DOHH2 (cell line): Measurements from ENCODE around the gene RGS8.

Experiments used
- H3F3A ChIP-seq: fragments of 200-600 bp; sonication (generic), shearing (Covaris generic); 2 replicates; pipeline ENCODE4 v1.6.0; 2016; ENCODE audit warnings: antibody characterized with exemption, mild to moderate bottlenecking; ENCODE audit not compliant: control insufficient read depth, insufficient read depth
- H3K27ac ChIP-seq: fragments of 200-600 bp; sonication (generic); 2 replicates; pipeline ENCODE4 v1.5.1; 2014; ENCODE audit warnings: low read depth, mild to moderate bottlenecking, low read length, moderate library complexity
- H3K27me3 ChIP-seq: fragments of 200-600 bp; sonication (generic); 2 replicates; pipeline ENCODE4 v1.6.1; 2014; ENCODE audit warnings: mild to moderate bottlenecking, low read length, mixed read lengths; ENCODE audit not compliant: control insufficient read depth
- H3K36me3 ChIP-seq: fragments of 200-600 bp; sonication (generic); 2 replicates; pipeline ENCODE4 v1.6.1; 2014; ENCODE audit warnings: mild to moderate bottlenecking, low read length, moderate library complexity, mixed read lengths; ENCODE audit not compliant: control insufficient read depth
- H3K4me1 ChIP-seq: fragments of 200-600 bp; sonication (generic); 2 replicates; pipeline ENCODE4 v1.6.1; 2014; ENCODE audit warnings: mild to moderate bottlenecking, low read length, mixed read lengths; ENCODE audit not compliant: control insufficient read depth
- H3K4me2 ChIP-seq: fragments of 200-600 bp; sonication (generic); 2 replicates; pipeline ENCODE4 v1.6.0; 2014; ENCODE audit warnings: mild to moderate bottlenecking, low read length, moderate library complexity
- H3K4me3 ChIP-seq: fragments of 200-600 bp; sonication (generic); 2 replicates; pipeline ENCODE4 v1.5.1; 2014; ENCODE audit warnings: mild to moderate bottlenecking, low read length, mixed read lengths
- H3K79me2 ChIP-seq: fragments of 200-600 bp; sonication (generic); 2 replicates; pipeline ENCODE4 v1.6.1; 2014; ENCODE audit warnings: mild to moderate bottlenecking, low read length, mixed read lengths; ENCODE audit not compliant: control insufficient read depth
- H3K9me2 ChIP-seq: fragments of 200-600 bp; sonication (generic); replicated peaks from 2 replicates; pipeline ENCODE4 v1.6.1; 2014; ENCODE audit warnings: mild to moderate bottlenecking, low read length, mixed read lengths; ENCODE audit not compliant: control insufficient read depth
- H3K9me3 ChIP-seq: fragments of 200-600 bp; sonication (generic); 2 replicates; pipeline ENCODE4 v1.6.1; 2014; ENCODE audit warnings: antibody characterized with exemption, low read length, mixed read lengths; ENCODE audit not compliant: control insufficient read depth, insufficient read depth
- H4K20me1 ChIP-seq: fragments of 200-600 bp; sonication (generic); 2 replicates; pipeline ENCODE4 v1.6.0; 2014; ENCODE audit warnings: low read depth, mild to moderate bottlenecking, antibody characterized with exemption, low read length, moderate library complexity; ENCODE audit not compliant: control insufficient read depth, insufficient read depth
- CTCF ChIP-seq: fragments of 200-600 bp; sonication (generic); IDR thresholded peaks from one replicate; pipeline ENCODE4 v1.5.1; 2014; ENCODE audit warnings: antibody characterized with exemption, mild to moderate bottlenecking, low read depth, low read length; ENCODE audit not compliant: poor library complexity, severe bottlenecking
- EZH2phosphoT487 ChIP-seq: fragments of 200-600 bp; sonication (generic); IDR thresholded peaks from 2 replicates; pipeline ENCODE4 v1.6.1; 2017; ENCODE audit warnings: borderline replicate concordance, mild to moderate bottlenecking, antibody characterized with exemption, low read length, moderate library complexity, mixed read lengths

RGS8 gene

DNA sequence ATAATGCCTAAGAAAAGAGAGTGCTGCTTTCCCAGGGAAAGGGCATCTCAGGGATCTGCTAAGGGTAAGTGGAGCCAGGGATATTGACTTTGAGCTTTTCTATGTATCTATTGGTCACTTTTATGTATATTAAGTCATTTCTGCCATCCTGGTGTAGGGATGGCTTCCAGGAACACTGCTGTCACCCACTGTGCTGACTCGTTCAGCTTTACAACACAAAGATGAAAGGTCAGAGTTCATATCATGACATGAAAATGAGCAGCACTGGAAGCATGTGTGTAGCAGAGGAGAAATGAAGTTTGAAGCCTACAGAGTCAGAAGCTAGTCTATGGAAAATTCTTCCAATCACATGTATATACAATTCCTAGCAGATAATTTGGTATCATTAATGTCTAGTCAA lies 37.1 kb upstream of the RGS8 start:
- Histone ChIP-seq H3K4me3 (no peak overlapping the region), H3K9me2 (no peaks in the 10 kb centered on the region), H3K27me3 (no peaks in the 10 kb centered on the region), H3K4me2 (no peak overlapping the region), H3K79me2 (no peaks in the 10 kb centered on the region), H3K4me1 (peaks cover 14% of the 10 kb centered on the region), H3K9me3 (no peaks in the 10 kb centered on the region), H3F3A (no peaks in the 10 kb centered on the region), H4K20me1 (no peaks in the 10 kb centered on the region), H3K36me3 (no peaks in the 10 kb centered on the region), H3K27ac (no peak overlapping the region)
- TF ChIP-seq CTCF (no peak), EZH2phosphoT487 (no peak)

- no peak overlapping the region for H3K4me2 ChIP-seq
- no peak overlapping the region for H3K27ac ChIP-seq
- TF ChIP-seq CTCF, result no peak
- no peak for TF ChIP-seq EZH2phosphoT487
- H3F3A ChIP-seq, result no peaks in the 10 kb centered on the region
- peaks cover 15% of the 10 kb centered on the region for H3K4me1 ChIP-seq
- no peaks in the 10 kb centered on the region for H3K9me3 ChIP-seq
- H3K36me3 ChIP-seq, result no peaks in the 10 kb centered on the region
- H3K4me3 ChIP-seq, result no peak overlapping the region
- H3K79me2 ChIP-seq, result no peaks in the 10 kb centered on the region
- H4K20me1 ChIP-seq, result no peaks in the 10 kb centered on the region
- no peaks in the 10 kb centered on the region for H3K9me2 ChIP-seq
- H3K27me3 ChIP-seq, result no peaks in the 10 kb centered on the region
Observed at GRCh38 chr1:182720463-182720862, 36.1 kb upstream of the RGS8 start.

GRCh38 chr1:182719553-182719952 lies 35.2 kb upstream of the RGS8 start:
- no peaks in the 10 kb centered on the region for H3K79me2 ChIP-seq
- no peaks in the 10 kb centered on the region for H3K9me3 ChIP-seq
- H4K20me1 ChIP-seq, result no peaks in the 10 kb centered on the region
- no peak overlapping the region for H3K4me2 ChIP-seq
- H3K27ac ChIP-seq, result no peak overlapping the region
- peaks cover 12% of the 10 kb centered on the region for H3K4me1 ChIP-seq
- no peaks in the 10 kb centered on the region for H3F3A ChIP-seq
- TF ChIP-seq CTCF (no peak), EZH2phosphoT487 (no peak)
- no peak overlapping the region for H3K4me3 ChIP-seq
- H3K9me2 ChIP-seq, result no peaks in the 10 kb centered on the region
- H3K27me3 ChIP-seq, result no peaks in the 10 kb centered on the region
- no peaks in the 10 kb centered on the region for H3K36me3 ChIP-seq

- no peak for TF ChIP-seq EZH2phosphoT487
- no peak for TF ChIP-seq CTCF
Observed at GRCh38 chr1:182718311-182718710, 33.9 kb upstream of the RGS8 start.

More at GRCh38 chr1:182718311-182718710, 33.9 kb upstream of the RGS8 start:
- no peak overlapping the region for H3K27ac ChIP-seq
- no peaks in the 10 kb centered on the region for H3K79me2 ChIP-seq
- no peaks in the 10 kb centered on the region for H4K20me1 ChIP-seq
- peaks cover 12% of the 10 kb centered on the region for H3K4me1 ChIP-seq
- no peak overlapping the region for H3K4me2 ChIP-seq
- H3K36me3 ChIP-seq, result no peaks in the 10 kb centered on the region
- no peaks in the 10 kb centered on the region for H3K9me3 ChIP-seq
- H3K27me3 ChIP-seq, result no peaks in the 10 kb centered on the region
- H3K9me2 ChIP-seq, result no peaks in the 10 kb centered on the region
- H3K4me3 ChIP-seq, result no peak overlapping the region
- no peaks in the 10 kb centered on the region for H3F3A ChIP-seq
